Measurements from ENCODE around the gene MBOAT2. TPM values are rescaled to one million over a fixed set of nuclear protein-coding genes. Genes with fewer than 3 reads are reported as not detected.

The MBOAT2 gene
- total and polyA plus RNA-seq, 2 of the 13 experiments (the other 11 are each of a cell fraction or from before 2014, with no cell fraction given) = 0.11 to 0.36 TPM

DNA sequence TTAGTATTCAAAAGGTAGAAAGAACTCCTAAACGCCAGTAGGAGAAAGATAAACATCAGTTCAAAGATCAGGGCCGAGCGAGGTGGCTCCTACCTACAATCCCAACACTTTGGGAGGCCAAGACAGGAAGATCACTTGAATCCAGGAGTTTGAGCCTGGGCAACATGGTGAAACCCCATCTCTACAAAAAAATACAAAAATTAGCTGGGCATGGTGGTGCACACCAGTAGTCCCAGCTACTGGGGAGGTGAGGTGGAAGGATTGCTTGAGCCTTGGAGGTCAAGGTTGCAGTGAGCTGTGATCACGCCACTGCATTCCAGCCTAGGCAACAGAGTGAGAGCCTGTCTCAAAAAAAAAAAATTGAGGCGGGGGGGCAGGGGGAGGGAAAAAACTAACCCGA is 40.6 kb downstream of the MBOAT2 start (continued):
- TF ChIP-seq HMGXB3 (CRISPR knock-in tag; IDR thresholded peaks at IDR 0.05; ENCODE audit: borderline replicate concordance) (no peak), NFE2L2 (IDR thresholded peaks at IDR 0.05; ENCODE audit: low read length) (no peak), ZFP1 (CRISPR knock-in tag; IDR thresholded peaks at IDR 0.05) (no peak), ZNF552 (CRISPR knock-in tag; IDR thresholded peaks at IDR 0.05; ENCODE audit: borderline replicate concordance) (no peak), TERF1 (CRISPR knock-in tag; IDR thresholded peaks at IDR 0.05) (no peak), THAP7 (CRISPR knock-in tag; IDR thresholded peaks at IDR 0.05) (no peak), ZNF264 (CRISPR knock-in tag; IDR thresholded peaks at IDR 0.05) (peak; percentile 87), CBFB (CRISPR knock-in tag; IDR thresholded peaks at IDR 0.05) (no peak), SRY (CRISPR knock-in tag; IDR thresholded peaks at IDR 0.05) (no peak), RCOR2 (CRISPR knock-in tag; IDR thresholded peaks at IDR 0.05) (peak; percentile 52; the same call in 1 of the 2 replicates), PCBP2 (optimal IDR thresholded peaks at IDR 0.05; ENCODE audit: low read depth, low read length, poor library complexity, severe bottlenecking) (no peak), HOXA3 (CRISPR knock-in tag; IDR thresholded peaks at IDR 0.05) (no peak), ZNF562 (CRISPR knock-in tag; IDR thresholded peaks at IDR 0.05; ENCODE audit: borderline replicate concordance) (no peak), HNF4G (IDR thresholded peaks at IDR 0.05; ENCODE audit: borderline replicate concordance, low read depth, low read length) (no peak), HNF4G (CRISPR knock-in tag; IDR thresholded peaks at IDR 0.05; ENCODE audit: borderline replicate concordance, low read depth) (no peak), ZBTB7B (CRISPR knock-in tag; IDR thresholded peaks at IDR 0.05) (no peak), HMGA1 (CRISPR knock-in tag; conservative IDR thresholded peaks at IDR 0.05) (no peak), TBP (CRISPR knock-in tag; IDR thresholded peaks at IDR 0.05) (no peak), DZIP1 (CRISPR knock-in tag; IDR thresholded peaks at IDR 0.05) (no peak), CENPBD1 (CRISPR knock-in tag; IDR thresholded peaks at IDR 0.05; ENCODE audit: borderline replicate concordance, low read depth) (no peak)
- TF ChIP-seq, protein P1, sequence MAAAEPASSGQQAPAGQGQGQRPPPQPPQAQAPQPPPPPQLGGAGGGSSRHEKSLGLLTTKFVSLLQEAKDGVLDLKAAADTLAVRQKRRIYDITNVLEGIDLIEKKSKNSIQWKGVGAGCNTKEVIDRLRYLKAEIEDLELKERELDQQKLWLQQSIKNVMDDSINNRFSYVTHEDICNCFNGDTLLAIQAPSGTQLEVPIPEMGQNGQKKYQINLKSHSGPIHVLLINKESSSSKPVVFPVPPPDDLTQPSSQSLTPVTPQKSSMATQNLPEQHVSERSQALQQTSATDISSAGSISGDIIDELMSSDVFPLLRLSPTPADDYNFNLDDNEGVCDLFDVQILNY (CRISPR knock-in tag; conservative IDR thresholded peaks at IDR 0.05) = no peak

All from HepG2 (cell line).